GM23338 (cell line): ENCODE data around the gene LTV1. TPM values are rescaled to one million over a fixed set of nuclear protein-coding genes. Genes with fewer than 3 reads are reported as not detected.
"Not testable (repeated sequence)": the region's sequence is repeated elsewhere in the genome, so short reads cannot be mapped to it uniquely, and the experiment has no call there.

Experiments used
- ATAC-seq: fragments of 200-7000 bp; cut with Tn5 transposase; 3 replicates; pipeline ENCODE4 v1.9.1; 2020
- DNase-seq: peaks from one replicate; pipeline ENCODE4 v3.0.0-alpha.2; 2015; ENCODE audit warnings: low spot score
- H2AFZ ChIP-seq: fragments of 200-600 bp; sonication (generic); 2 replicates; pipeline ENCODE4 v1.8.0; 2016; ENCODE audit warnings: antibody characterized with exemption, mild to moderate bottlenecking, moderate library complexity
- H3F3A ChIP-seq: fragments of 200-600 bp; sonication (generic); replicated peaks from 2 replicates; pipeline ENCODE4 v1.8.0; 2017; ENCODE audit warnings: antibody characterized with exemption, mixed run types, low read depth
- H3K27ac ChIP-seq: fragments of 200-600 bp; sonication (generic); 2 replicates; pipeline ENCODE4 v1.6.1; 2016; ENCODE audit warnings: low read depth
- H3K27me3 ChIP-seq: fragments of 200-600 bp; sonication (generic); 2 replicates; pipeline ENCODE4 v1.8.0; 2016; ENCODE audit warnings: mild to moderate bottlenecking, mixed run types, moderate library complexity; ENCODE audit not compliant: insufficient read depth
- H3K36me3 ChIP-seq: fragments of 200-600 bp; sonication (generic); 2 replicates; pipeline ENCODE4 v1.8.0; 2016; ENCODE audit warnings: mild to moderate bottlenecking; ENCODE audit not compliant: insufficient read depth
- H3K4me1 ChIP-seq: fragments of 200-600 bp; sonication (generic); 2 replicates; pipeline ENCODE4 v1.8.0; 2016; ENCODE audit warnings: mild to moderate bottlenecking, moderate library complexity; ENCODE audit not compliant: insufficient read depth
- H3K4me2 ChIP-seq: fragments of 200-600 bp; sonication (generic); 2 replicates; pipeline ENCODE4 v1.7.1; 2017; ENCODE audit warnings: mixed run types
- H3K4me3 ChIP-seq: fragments of 200-600 bp; sonication (generic); 2 replicates; pipeline ENCODE4 v1.6.1; 2016; ENCODE audit warnings: mixed run types
- H3K79me2 ChIP-seq: fragments of 200-600 bp; sonication (generic); replicated peaks from 2 replicates; pipeline ENCODE4 v1.8.0; 2017; ENCODE audit warnings: mild to moderate bottlenecking; ENCODE audit not compliant: insufficient read depth
- H3K9me2 ChIP-seq: fragments of 200-600 bp; sonication (generic); 2 replicates; pipeline ENCODE4 v1.8.0; 2017; ENCODE audit not compliant: insufficient read depth
- H4K20me1 ChIP-seq: fragments of 200-600 bp; sonication (generic); replicated peaks from 2 replicates; pipeline ENCODE4 v1.8.0; 2017; ENCODE audit warnings: mild to moderate bottlenecking; ENCODE audit not compliant: insufficient read depth
- H3K27ac Mint-ChIP-seq: 2 replicates; pipeline ENCODE4 v1.8.0; 2020; ENCODE audit warnings: inconsistent platforms, mild to moderate bottlenecking, moderate library complexity, mixed read lengths
- H3K27me3 Mint-ChIP-seq: 3 replicates; pipeline ENCODE4 v1.8.0; 2022; ENCODE audit warnings: low read depth, mild to moderate bottlenecking, moderate library complexity, mixed read lengths, inconsistent platforms; ENCODE audit not compliant: insufficient read depth, poor library complexity
- H3K36me3 Mint-ChIP-seq: 3 replicates; pipeline ENCODE4 v1.8.0; 2021; ENCODE audit warnings: low read depth, mild to moderate bottlenecking, inconsistent platforms, moderate library complexity, mixed read lengths
- H3K4me1 Mint-ChIP-seq: 3 replicates; pipeline ENCODE4 v1.8.0; 2020; ENCODE audit warnings: mild to moderate bottlenecking, inconsistent platforms, mixed read lengths
- H3K4me3 Mint-ChIP-seq: 3 replicates; pipeline ENCODE4 v1.8.0; 2021; ENCODE audit warnings: moderate library complexity, mild to moderate bottlenecking, inconsistent platforms, mixed read lengths
- H3K9me3 Mint-ChIP-seq: 3 replicates; pipeline ENCODE4 v1.8.0; 2020; ENCODE audit warnings: moderate library complexity, mild to moderate bottlenecking, inconsistent platforms, mixed read lengths
- CREB1 ChIP-seq: fragments of 250-450 bp; sonication (Bioruptor Pico); IDR thresholded peaks from 2 replicates; pipeline ENCODE4 v1.5.0; 2020; ENCODE audit warnings: low read depth, mild to moderate bottlenecking, moderate library complexity
- CTCF ChIP-seq, 2 experiments: fragments of 200-600 bp in 1 of 2; sonication (generic) in 1 of 2; conservative IDR thresholded peaks; 2 replicates each; pipeline versions ENCODE4 v1.5.1 to v1.6.1; 2016 to 2017; ENCODE audit warnings: antibody characterized with exemption in 2 of 2, low read depth in 2 of 2, mild to moderate bottlenecking in 2 of 2, moderate library complexity in 1 of 2
- ETS1 ChIP-seq: IDR thresholded peaks from 2 replicates; pipeline ENCODE4 v1.6.1; 2016; ENCODE audit warnings: antibody characterized with exemption
- JUNB ChIP-seq: IDR thresholded peaks from one replicate; pipeline ENCODE4 v1.6.1; 2016; ENCODE audit warnings: antibody characterized with exemption; ENCODE audit not compliant: unreplicated experiment
- NANOG ChIP-seq: IDR thresholded peaks from 2 replicates; pipeline ENCODE4 v1.6.1; 2016; ENCODE audit warnings: antibody characterized with exemption, borderline replicate concordance
- POLR2AphosphoS5 ChIP-seq: IDR thresholded peaks from 2 replicates; pipeline ENCODE4 v1.6.1; 2016; ENCODE audit warnings: antibody characterized with exemption, low read depth
- REST ChIP-seq: IDR thresholded peaks from one replicate; pipeline ENCODE4 v1.6.1; 2018; ENCODE audit warnings: antibody characterized with exemption; ENCODE audit not compliant: unreplicated experiment
- STAT1 ChIP-seq: IDR thresholded peaks from one replicate; pipeline ENCODE4 v1.6.1; 2016; ENCODE audit warnings: antibody characterized with exemption; ENCODE audit not compliant: unreplicated experiment
- ZNF331 ChIP-seq: fragments of 250-450 bp; sonication (Bioruptor Pico); IDR thresholded peaks from 2 replicates; pipeline ENCODE4 v1.5.0; 2020; ENCODE audit warnings: low read depth, mild to moderate bottlenecking, moderate library complexity
- polyA plus RNA-seq: library from polyadenylated mRNA; unstranded; fragments of >200 nt; fragmentation: Nextera tagmentation; extraction: Ambion mirVana; gene quantifications from 2 replicates; pipeline ENCODE4 v1.2.1, GENCODE V29; 2016
- total RNA-seq: library from RNA; depleted of rRNA; stranded (reverse); fragments of >200 nt; shearing (Covaris generic); gene quantifications from 2 replicates; pipeline ENCODE4 v1.2.3, GENCODE V29; 2014
- TF ChIP-seq, protein P1 (sequence below): fragments of 250-450 bp; sonication (Bioruptor Pico); IDR thresholded peaks from 2 replicates; pipeline ENCODE4 v1.5.0; 2020; ENCODE audit warnings: mild to moderate bottlenecking, moderate library complexity

LTV1 gene
- total and polyA plus RNA-seq, 2 experiments from 2014 or later, result 36.5 to 72.4 TPM

DNA sequence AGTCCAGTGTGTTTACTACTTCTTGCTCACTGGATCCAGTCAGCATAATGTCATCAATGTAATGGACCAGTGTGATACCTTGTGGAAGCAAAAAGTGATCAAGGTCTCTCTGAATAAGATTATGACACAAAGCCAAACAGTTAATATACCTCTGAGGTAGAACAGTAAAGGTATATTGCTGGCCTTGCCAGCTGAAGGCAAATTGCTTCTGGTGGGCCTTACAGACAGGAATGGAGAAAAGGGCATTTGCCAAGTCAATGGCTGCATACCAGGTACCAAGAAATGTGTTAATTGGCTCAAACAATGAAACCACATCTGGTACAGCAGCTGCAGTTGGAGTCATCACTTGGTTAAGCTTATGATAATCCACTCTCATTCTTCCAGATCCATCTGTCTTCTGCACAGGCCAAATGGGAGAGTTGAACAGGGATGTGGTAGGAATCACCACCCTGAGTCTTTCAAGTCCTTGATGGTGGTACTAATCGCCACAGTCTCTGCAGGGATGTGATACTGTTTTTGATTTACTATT lies 28.1 kb downstream of the LTV1 start:
- DNase-seq, H3K79me2 ChIP-seq, H4K20me1 ChIP-seq, H3F3A ChIP-seq, H3K4me1 ChIP-seq, H3K4me3 Mint-ChIP-seq, H3K36me3 ChIP-seq, H3K27me3 ChIP-seq, H3K27ac Mint-ChIP-seq, H3K27ac ChIP-seq, H3K27me3 Mint-ChIP-seq, H3K4me1 Mint-ChIP-seq, ATAC-seq, H2AFZ ChIP-seq, H3K9me2 ChIP-seq, H3K4me3 ChIP-seq, H3K4me2 ChIP-seq: not testable (repeated sequence)
- Mint-ChIP-seq H3K36me3 (peaks cover 13% of the 10 kb centered on the region), H3K9me3 (peaks cover 22% of the 10 kb centered on the region)

DNA sequence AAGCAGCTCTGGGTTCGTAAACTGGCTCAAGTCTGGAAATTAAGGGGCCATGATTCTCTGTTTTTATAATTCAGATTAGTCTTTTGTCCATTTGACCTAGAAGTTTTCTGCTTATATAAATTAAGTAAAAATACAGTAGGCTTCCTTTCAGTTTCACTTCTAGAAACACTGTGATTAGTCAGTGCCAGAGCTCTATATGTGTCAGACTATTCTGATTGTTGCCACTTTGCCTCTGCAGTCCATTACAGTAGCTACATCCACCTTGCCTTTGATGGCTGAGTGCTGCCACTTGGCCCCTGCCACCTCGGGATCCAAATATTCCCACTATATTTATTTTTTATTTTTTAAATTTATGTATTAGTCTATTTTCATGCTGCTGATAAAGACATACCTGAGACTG lies 29.1 kb downstream of the LTV1 start:
- DNase-seq (no peak), ATAC-seq (no peak)
- Mint-ChIP-seq H3K4me1 (no peaks in the 10 kb centered on the region), H3K27me3 (peaks cover 3% of the 10 kb centered on the region), H3K36me3 (peaks cover 12% of the 10 kb centered on the region), H3K4me3 (no peak overlapping the region), H3K27ac (no peak overlapping the region), H3K9me3 (peaks cover 23% of the 10 kb centered on the region)
- Histone ChIP-seq H3K4me2 (no peak overlapping the region), H3K36me3 (no peaks in the 10 kb centered on the region), H3K27me3 (no peaks in the 10 kb centered on the region), H2AFZ (no peak overlapping the region), H3K4me1 (no peaks in the 10 kb centered on the region), H3K9me2 (no peaks in the 10 kb centered on the region; the same call in 1 of the 2 replicates), H3F3A (no peaks in the 10 kb centered on the region), H4K20me1 (no peaks in the 10 kb centered on the region), H3K27ac (no peak overlapping the region), H3K79me2 (no peaks in the 10 kb centered on the region), H3K4me3 (no peak overlapping the region)
- no peak for TF ChIP-seq POLR2AphosphoS5
- no peak for TF ChIP-seq REST
- TF ChIP-seq ETS1, result no peak
- TF ChIP-seq, protein P1, sequence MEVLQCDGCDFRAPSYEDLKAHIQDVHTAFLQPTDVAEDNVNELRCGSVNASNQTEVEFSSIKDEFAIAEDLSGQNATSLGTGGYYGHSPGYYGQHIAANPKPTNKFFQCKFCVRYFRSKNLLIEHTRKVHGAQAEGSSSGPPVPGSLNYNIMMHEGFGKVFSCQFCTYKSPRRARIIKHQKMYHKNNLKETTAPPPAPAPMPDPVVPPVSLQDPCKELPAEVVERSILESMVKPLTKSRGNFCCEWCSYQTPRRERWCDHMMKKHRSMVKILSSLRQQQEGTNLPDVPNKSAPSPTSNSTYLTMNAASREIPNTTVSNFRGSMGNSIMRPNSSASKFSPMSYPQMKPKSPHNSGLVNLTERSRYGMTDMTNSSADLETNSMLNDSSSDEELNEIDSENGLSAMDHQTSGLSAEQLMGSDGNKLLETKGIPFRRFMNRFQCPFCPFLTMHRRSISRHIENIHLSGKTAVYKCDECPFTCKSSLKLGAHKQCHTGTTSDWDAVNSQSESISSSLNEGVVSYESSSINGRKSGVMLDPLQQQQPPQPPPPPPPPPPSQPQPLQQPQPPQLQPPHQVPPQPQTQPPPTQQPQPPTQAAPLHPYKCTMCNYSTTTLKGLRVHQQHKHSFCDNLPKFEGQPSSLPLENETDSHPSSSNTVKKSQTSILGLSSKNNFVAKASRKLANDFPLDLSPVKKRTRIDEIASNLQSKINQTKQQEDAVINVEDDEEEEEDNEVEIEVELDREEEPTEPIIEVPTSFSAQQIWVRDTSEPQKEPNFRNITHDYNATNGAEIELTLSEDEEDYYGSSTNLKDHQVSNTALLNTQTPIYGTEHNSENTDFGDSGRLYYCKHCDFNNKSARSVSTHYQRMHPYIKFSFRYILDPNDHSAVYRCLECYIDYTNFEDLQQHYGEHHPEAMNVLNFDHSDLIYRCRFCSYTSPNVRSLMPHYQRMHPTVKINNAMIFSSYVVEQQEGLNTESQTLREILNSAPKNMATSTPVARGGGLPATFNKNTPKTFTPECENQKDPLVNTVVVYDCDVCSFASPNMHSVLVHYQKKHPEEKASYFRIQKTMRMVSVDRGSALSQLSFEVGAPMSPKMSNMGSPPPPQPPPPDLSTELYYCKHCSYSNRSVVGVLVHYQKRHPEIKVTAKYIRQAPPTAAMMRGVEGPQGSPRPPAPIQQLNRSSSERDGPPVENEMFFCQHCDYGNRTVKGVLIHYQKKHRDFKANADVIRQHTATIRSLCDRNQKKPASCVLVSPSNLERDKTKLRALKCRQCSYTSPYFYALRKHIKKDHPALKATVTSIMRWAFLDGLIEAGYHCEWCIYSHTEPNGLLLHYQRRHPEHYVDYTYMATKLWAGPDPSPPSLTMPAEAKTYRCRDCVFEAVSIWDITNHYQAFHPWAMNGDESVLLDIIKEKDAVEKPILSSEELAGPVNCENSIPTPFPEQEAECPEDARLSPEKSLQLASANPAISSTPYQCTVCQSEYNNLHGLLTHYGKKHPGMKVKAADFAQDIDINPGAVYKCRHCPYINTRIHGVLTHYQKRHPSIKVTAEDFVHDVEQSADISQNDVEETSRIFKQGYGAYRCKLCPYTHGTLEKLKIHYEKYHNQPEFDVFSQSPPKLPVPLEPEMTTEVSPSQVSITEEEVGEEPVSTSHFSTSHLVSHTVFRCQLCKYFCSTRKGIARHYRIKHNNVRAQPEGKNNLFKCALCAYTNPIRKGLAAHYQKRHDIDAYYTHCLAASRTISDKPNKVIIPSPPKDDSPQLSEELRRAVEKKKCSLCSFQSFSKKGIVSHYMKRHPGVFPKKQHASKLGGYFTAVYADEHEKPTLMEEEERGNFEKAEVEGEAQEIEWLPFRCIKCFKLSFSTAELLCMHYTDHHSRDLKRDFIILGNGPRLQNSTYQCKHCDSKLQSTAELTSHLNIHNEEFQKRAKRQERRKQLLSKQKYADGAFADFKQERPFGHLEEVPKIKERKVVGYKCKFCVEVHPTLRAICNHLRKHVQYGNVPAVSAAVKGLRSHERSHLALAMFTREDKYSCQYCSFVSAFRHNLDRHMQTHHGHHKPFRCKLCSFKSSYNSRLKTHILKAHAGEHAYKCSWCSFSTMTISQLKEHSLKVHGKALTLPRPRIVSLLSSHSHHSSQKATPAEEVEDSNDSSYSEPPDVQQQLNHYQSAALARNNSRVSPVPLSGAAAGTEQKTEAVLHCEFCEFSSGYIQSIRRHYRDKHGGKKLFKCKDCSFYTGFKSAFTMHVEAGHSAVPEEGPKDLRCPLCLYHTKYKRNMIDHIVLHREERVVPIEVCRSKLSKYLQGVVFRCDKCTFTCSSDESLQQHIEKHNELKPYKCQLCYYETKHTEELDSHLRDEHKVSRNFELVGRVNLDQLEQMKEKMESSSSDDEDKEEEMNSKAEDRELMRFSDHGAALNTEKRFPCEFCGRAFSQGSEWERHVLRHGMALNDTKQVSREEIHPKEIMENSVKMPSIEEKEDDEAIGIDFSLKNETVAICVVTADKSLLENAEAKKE (CRISPR knock-in tag), result no peak
- TF ChIP-seq ZNF331 (CRISPR knock-in tag), result no peak
- no peak for TF ChIP-seq CTCF (conservative IDR thresholded peaks at IDR 0.05; ENCODE audit: low read depth in 2 of 2)
- no peak for TF ChIP-seq JUNB
- TF ChIP-seq STAT1, result no peak
- TF ChIP-seq NANOG, result no peak
- no peak for TF ChIP-seq CREB1 (CRISPR knock-in tag)
